KMS-11 (cell line): ENCODE data around the gene S1PR3.

Experiments used
- H2AFZ ChIP-seq: fragments of 200-600 bp; sonication (generic); 2 replicates; pipeline ENCODE4 v1.6.1; 2016; ENCODE audit warnings: antibody characterized with exemption, mixed run types, low read depth
- H3K27ac ChIP-seq: fragments of 200-600 bp; sonication (generic); 2 replicates; pipeline ENCODE4 v1.6.1; 2016; ENCODE audit warnings: mild to moderate bottlenecking, mixed run types
- H3K27me3 ChIP-seq: fragments of 200-600 bp; sonication (generic); 2 replicates; pipeline ENCODE4 v1.6.1; 2017; ENCODE audit warnings: mild to moderate bottlenecking, low read depth, mixed run types, moderate library complexity; ENCODE audit not compliant: insufficient read depth
- H3K36me3 ChIP-seq: fragments of 200-600 bp; sonication (generic); 2 replicates; pipeline ENCODE4 v1.6.1; 2017; ENCODE audit warnings: mild to moderate bottlenecking, mixed run types; ENCODE audit not compliant: insufficient read depth
- H3K4me1 ChIP-seq: fragments of 200-600 bp; sonication (generic); 2 replicates; pipeline ENCODE4 v1.6.1; 2016; ENCODE audit warnings: mild to moderate bottlenecking, low read depth, mixed run types; ENCODE audit not compliant: poor library complexity, severe bottlenecking
- H3K4me2 ChIP-seq: fragments of 200-600 bp; sonication (generic); 2 replicates; pipeline ENCODE4 v1.7.0; 2016; ENCODE audit warnings: mild to moderate bottlenecking, mixed run types
- H3K4me3 ChIP-seq: fragments of 200-600 bp; sonication (generic); IDR thresholded peaks from 2 replicates; pipeline ENCODE4 v1.6.1; 2017; ENCODE audit warnings: low read depth, low read length, mixed read lengths; ENCODE audit not compliant: insufficient read depth
- H3K79me2 ChIP-seq: fragments of 200-600 bp; sonication (generic); 2 replicates; pipeline ENCODE4 v1.6.1; 2016; ENCODE audit warnings: low read depth, mixed run types; ENCODE audit not compliant: insufficient read depth
- H3K9ac ChIP-seq: fragments of 200-600 bp; sonication (generic); 2 replicates; pipeline ENCODE4 v1.6.1; 2016; ENCODE audit warnings: mild to moderate bottlenecking, mixed run types
- H4K20me1 ChIP-seq: fragments of 200-600 bp; sonication (generic); 2 replicates; pipeline ENCODE4 v1.6.1; 2016; ENCODE audit warnings: mild to moderate bottlenecking, mixed run types; ENCODE audit not compliant: insufficient read depth
- CTCF ChIP-seq: fragments of 200-600 bp; sonication (generic); conservative IDR thresholded peaks from 2 replicates; pipeline ENCODE4 v1.6.1; 2017; ENCODE audit warnings: low read depth, mild to moderate bottlenecking, antibody characterized with exemption, low read length, moderate library complexity, mixed read lengths

S1PR3 gene

DNA sequence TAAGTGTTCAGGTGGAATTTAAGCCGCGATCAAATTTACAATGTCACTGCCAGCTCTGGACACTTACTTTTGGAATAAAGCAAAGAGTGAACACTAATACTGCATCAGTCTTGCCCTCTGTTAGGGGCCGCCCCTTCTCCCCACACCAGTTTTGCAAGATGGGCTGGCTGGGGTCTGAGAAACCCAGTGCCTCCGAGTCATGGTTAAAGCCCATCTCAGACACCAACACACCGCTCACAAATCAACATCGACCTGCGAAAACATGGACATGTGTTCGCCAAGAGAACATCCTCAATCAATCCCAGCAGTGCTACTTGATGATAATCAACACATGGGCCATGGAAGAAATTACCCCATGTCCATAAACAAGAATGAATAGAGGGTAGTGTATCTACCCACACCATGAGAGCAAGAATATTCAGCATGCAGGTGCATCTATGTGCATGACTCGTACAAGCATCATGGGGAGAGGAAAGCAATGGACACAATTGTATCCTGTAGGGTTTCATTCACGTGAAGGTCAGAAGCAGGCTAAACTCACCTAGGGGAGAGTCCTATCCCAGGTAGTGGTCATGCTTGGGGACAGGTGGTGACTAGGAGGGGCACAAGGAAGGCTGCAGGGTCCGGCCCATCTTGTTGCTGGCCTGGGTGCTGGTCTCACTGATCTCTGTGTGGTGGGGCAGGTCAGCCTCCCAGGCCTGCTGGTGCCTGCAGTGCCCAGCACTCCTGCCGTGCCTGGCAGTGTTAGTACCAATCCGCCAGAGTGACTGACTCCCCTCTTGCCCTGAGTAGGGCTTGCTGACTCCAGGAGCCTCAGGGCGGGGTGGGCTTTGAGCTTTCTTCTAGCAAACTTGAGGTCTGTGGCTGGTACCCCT lies 5.0 kb downstream of the S1PR3 start:
- peaks cover 4% of the 10 kb centered on the region for H3K4me1 ChIP-seq
- no peak overlapping the region for H3K9ac ChIP-seq
- H3K4me2 ChIP-seq: no peak overlapping the region
- H3K4me3 ChIP-seq: no peak overlapping the region
- no peaks in the 10 kb centered on the region for H4K20me1 ChIP-seq
- no peaks in the 10 kb centered on the region for H3K27me3 ChIP-seq
- H3K36me3 ChIP-seq: no peaks in the 10 kb centered on the region
- H2AFZ ChIP-seq: no peak overlapping the region
- H3K79me2 ChIP-seq: no peaks in the 10 kb centered on the region
- TF ChIP-seq CTCF: no peak
- H3K27ac ChIP-seq: no peak overlapping the region

DNA sequence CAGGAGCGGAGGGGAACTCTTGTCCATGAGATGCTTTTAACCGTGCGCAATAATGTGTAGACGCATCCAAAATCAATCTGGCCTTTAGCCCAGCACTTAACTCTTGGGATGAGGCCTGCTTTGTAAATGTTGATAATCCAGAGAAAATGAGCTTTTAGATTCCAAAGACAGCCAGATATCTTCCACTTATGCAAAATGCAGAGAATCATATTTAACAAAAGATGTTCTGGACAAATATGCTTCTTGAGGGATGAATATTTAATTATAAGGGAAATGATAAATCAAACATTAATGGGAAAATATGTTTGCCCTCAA lies 5.6 kb downstream of the S1PR3 start:
- no peak for TF ChIP-seq CTCF
- no peak overlapping the region for H3K4me2 ChIP-seq
- no peak overlapping the region for H3K27ac ChIP-seq
- H3K79me2 ChIP-seq: no peaks in the 10 kb centered on the region
- H3K36me3 ChIP-seq: no peaks in the 10 kb centered on the region
- H3K4me3 ChIP-seq: no peak overlapping the region
- no peak overlapping the region for H3K9ac ChIP-seq
- no peaks in the 10 kb centered on the region for H4K20me1 ChIP-seq
- H3K27me3 ChIP-seq: no peaks in the 10 kb centered on the region
- no peak overlapping the region for H2AFZ ChIP-seq
- peaks cover 4% of the 10 kb centered on the region for H3K4me1 ChIP-seq

GRCh38 chr9:88997646-88998045 lies 6.4 kb downstream of the S1PR3 start:
- no peak overlapping the region for H2AFZ ChIP-seq
- H3K4me3 ChIP-seq: no peak overlapping the region
- H3K36me3 ChIP-seq: no peaks in the 10 kb centered on the region
- H3K27ac ChIP-seq: no peak overlapping the region
- no peaks in the 10 kb centered on the region for H3K27me3 ChIP-seq
- TF ChIP-seq CTCF: no peak
- H3K79me2 ChIP-seq: no peaks in the 10 kb centered on the region
- no peak overlapping the region for H3K4me2 ChIP-seq
- H3K4me1 ChIP-seq: peaks cover 4% of the 10 kb centered on the region
- no peaks in the 10 kb centered on the region for H4K20me1 ChIP-seq
- no peak overlapping the region for H3K9ac ChIP-seq

DNA sequence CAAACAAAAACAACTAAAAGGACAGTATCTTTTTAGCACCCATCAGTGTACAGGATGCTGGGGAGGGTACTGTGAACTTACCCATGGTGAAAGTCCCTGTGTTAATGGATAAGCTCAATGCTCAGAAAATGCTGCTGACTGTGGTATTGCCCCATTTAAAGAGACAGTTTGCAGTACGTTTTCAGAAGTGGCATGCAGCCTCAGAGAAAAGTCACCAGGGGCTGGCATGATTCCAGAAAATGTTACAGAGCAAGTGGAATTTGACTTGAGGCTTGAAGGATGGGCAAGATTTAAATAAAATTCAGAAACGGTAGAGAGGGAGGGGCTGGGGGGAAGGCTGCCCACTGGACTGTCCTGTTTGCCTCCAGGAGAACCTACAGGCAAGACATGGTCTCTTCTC lies 7.2 kb downstream of the S1PR3 start:
- H3K4me1 ChIP-seq: peaks cover 4% of the 10 kb centered on the region
- no peaks in the 10 kb centered on the region for H3K36me3 ChIP-seq
- H2AFZ ChIP-seq: no peak overlapping the region
- TF ChIP-seq CTCF: no peak
- no peak overlapping the region for H3K4me2 ChIP-seq
- H3K9ac ChIP-seq: no peak overlapping the region
- no peak overlapping the region for H3K4me3 ChIP-seq
- no peaks in the 10 kb centered on the region for H3K27me3 ChIP-seq
- H3K27ac ChIP-seq: no peak overlapping the region
- no peaks in the 10 kb centered on the region for H3K79me2 ChIP-seq
- H4K20me1 ChIP-seq: no peaks in the 10 kb centered on the region
